Renal cortex interstitium (tissue), 11 donors: Measurements from ENCODE around the gene DOCK7. TPM values are rescaled to one million over a fixed set of nuclear protein-coding genes. Genes with fewer than 3 reads are reported as not detected.
"Not testable (repeated sequence)": the region's sequence is repeated elsewhere in the genome, so short reads cannot be mapped to it uniquely, and the experiment has no call there.

Experiments
- DNase-seq, 11 donors: peaks; one replicate each; pipeline ENCODE4 v3.0.0-alpha.2; 2013; ENCODE audit warnings: low read depth in 9 of 11, low spot score in 4 of 11; ENCODE audit errors: extremely low read depth in 1 of 11
- polyA plus RNA-seq, 3 donors: library from polyadenylated mRNA; unstranded; fragments of 120-200 nt; gene quantifications; one replicate each; pipeline ENCODE4 v1.2.1, GENCODE V29; 2013; ENCODE audit not compliant: insufficient read length in 3 of 3

Gene DOCK7
- polyA plus RNA-seq, 3 donors = 50.4 to 61.9 (median 55.6) TPM

- DNase-seq = no peak
These were observed 35.8 kb downstream of the DOCK7 start for GRCh38 chr1:62652387-62652786.

- DNase-seq = no peak
These were observed 44.9 kb downstream of the DOCK7 start for GRCh38 chr1:62643283-62643682.

GRCh38 chr1:62637392-62638105 lies 50.6 kb downstream of the DOCK7 start:
- no peak for DNase-seq

- DNase-seq = no peak
These were observed 59.7 kb downstream of the DOCK7 start for GRCh38 chr1:62628506-62628905.

- no peak for DNase-seq
These were observed 62.8 kb downstream of the DOCK7 start for GRCh38 chr1:62625415-62625814.

- DNase-seq = no peak
These were observed 66.3 kb downstream of the DOCK7 start for GRCh38 chr1:62621907-62622306.

GRCh38 chr1:62613890-62614289 lies 74.3 kb downstream of the DOCK7 start:
- no peak for DNase-seq

GRCh38 chr1:62613325-62613727 lies 74.9 kb downstream of the DOCK7 start:
- DNase-seq = no peak

GRCh38 chr1:62612770-62613169 lies 75.4 kb downstream of the DOCK7 start:
- DNase-seq = no peak

- not testable (repeated sequence) for DNase-seq
These were observed 77.6 kb downstream of the DOCK7 start for GRCh38 chr1:62610588-62610987.

GRCh38 chr1:62608905-62609304 lies 79.3 kb downstream of the DOCK7 start:
- no peak for DNase-seq

GRCh38 chr1:62601457-62601856 lies 86.7 kb downstream of the DOCK7 start:
- no peak for DNase-seq

- DNase-seq = no peak
These were observed 89.1 kb downstream of the DOCK7 start for GRCh38 chr1:62599044-62599443.

- DNase-seq = no peak
These were observed 90.9 kb downstream of the DOCK7 start, which contains the start of gene ANGPTL3 for GRCh38 chr1:62597281-62597680. Gene ANGPTL3 (plus strand): TSS chr1:62597520. CDS start chr1:62597567, 47 bp downstream.

GRCh38 chr1:62595647-62596046 lies 92.5 kb downstream of the DOCK7 start:
- DNase-seq = no peak

- no peak for DNase-seq
These were observed 94.3 kb downstream of the DOCK7 start for GRCh38 chr1:62593825-62594394.

GRCh38 chr1:62590970-62591368 lies 97.2 kb downstream of the DOCK7 start:
- no peak for DNase-seq

GRCh38 chr1:62590255-62590969 lies 97.8 kb downstream of the DOCK7 start:
- no peak for DNase-seq

- no peak for DNase-seq
These were observed 98.9 kb downstream of the DOCK7 start for GRCh38 chr1:62589321-62589720.

GRCh38 chr1:62588000-62588399 lies 100.2 kb downstream of the DOCK7 start:
- DNase-seq = no peak
